Activated T-cell treated with anti-CD3 and anti-CD28 coated beads, Interleukin-2, amount 50 U/mL, for 24 hours (primary cell): Measurements from ENCODE around the gene ZC3H12C.

Source experiments
- DNase-seq: peaks from one replicate; pipeline ENCODE4 v3.0.0-alpha.2; 2020
- H3K27ac Mint-ChIP-seq: 2 replicates; pipeline ENCODE4 v1.8.0; 2020; ENCODE audit warnings: mild to moderate bottlenecking, mixed read lengths
- H3K27me3 Mint-ChIP-seq: 2 replicates; pipeline ENCODE4 v1.8.0; 2020; ENCODE audit warnings: mixed read lengths
- H3K36me3 Mint-ChIP-seq: 2 replicates; pipeline ENCODE4 v1.8.0; 2020; ENCODE audit warnings: low read depth, mixed read lengths
- H3K4me1 Mint-ChIP-seq: 2 replicates; pipeline ENCODE4 v1.8.0; 2020; ENCODE audit warnings: low read depth, mixed read lengths
- H3K4me3 Mint-ChIP-seq: 2 replicates; pipeline ENCODE4 v1.8.0; 2020; ENCODE audit warnings: mild to moderate bottlenecking, moderate library complexity, mixed read lengths
- H3K9me3 Mint-ChIP-seq: 2 replicates; pipeline ENCODE4 v1.8.0; 2020; ENCODE audit warnings: mixed read lengths

ZC3H12C gene

GRCh38 chr11:110133160-110133559, 40.0 kb downstream of the ZC3H12C start:
- H3K36me3 Mint-ChIP-seq = no peaks in the 10 kb centered on the region
- DNase-seq = no peak
- H3K4me3 Mint-ChIP-seq = no peak overlapping the region
- no peaks in the 10 kb centered on the region for H3K4me1 Mint-ChIP-seq
- H3K9me3 Mint-ChIP-seq = no peaks in the 10 kb centered on the region
- H3K27me3 Mint-ChIP-seq = peaks cover 9% of the 10 kb centered on the region
- H3K27ac Mint-ChIP-seq = no peak overlapping the region

DNA sequence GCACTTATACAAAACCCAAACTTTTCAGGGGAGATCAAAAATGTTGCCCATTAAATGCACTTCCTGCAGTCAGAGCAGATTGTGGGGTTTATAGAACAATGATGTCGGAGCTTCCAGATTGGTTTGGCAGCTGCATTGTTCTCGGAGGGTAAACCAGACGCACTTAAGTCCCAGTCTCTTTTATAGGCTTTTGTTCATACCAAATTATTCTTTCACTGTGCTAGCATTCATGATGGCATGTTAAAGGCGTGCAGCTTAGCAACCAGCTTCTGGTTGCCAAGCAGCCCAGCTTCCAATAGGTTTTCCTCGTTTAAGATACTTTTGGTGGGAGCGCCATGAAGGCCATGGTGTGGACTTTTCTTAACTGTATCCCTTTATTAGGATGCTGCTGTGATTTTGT, 40.9 kb downstream of the ZC3H12C start:
- Mint-ChIP-seq H3K27ac (no peak overlapping the region), H3K4me1 (no peaks in the 10 kb centered on the region), H3K9me3 (no peaks in the 10 kb centered on the region), H3K36me3 (no peaks in the 10 kb centered on the region), H3K27me3 (peaks cover 9% of the 10 kb centered on the region), H3K4me3 (no peak overlapping the region)
- DNase-seq = no peak

GRCh38 chr11:110141812-110142211, 48.6 kb downstream of the ZC3H12C start:
- Mint-ChIP-seq H3K27me3 (peaks cover 6% of the 10 kb centered on the region), H3K9me3 (no peaks in the 10 kb centered on the region), H3K4me3 (no peak overlapping the region), H3K36me3 (no peaks in the 10 kb centered on the region), H3K4me1 (no peaks in the 10 kb centered on the region), H3K27ac (no peak overlapping the region)
- no peak for DNase-seq

- H3K4me1 Mint-ChIP-seq = peaks cover 5% of the 10 kb centered on the region
- peaks cover 11% of the 10 kb centered on the region for H3K27me3 Mint-ChIP-seq
- H3K4me3 Mint-ChIP-seq = no peak overlapping the region
- H3K9me3 Mint-ChIP-seq = no peaks in the 10 kb centered on the region
- DNase-seq = no peak
- H3K36me3 Mint-ChIP-seq = no peaks in the 10 kb centered on the region
- no peak overlapping the region for H3K27ac Mint-ChIP-seq
Observed at GRCh38 chr11:110147962-110148709, 54.9 kb downstream of the ZC3H12C start.

DNA sequence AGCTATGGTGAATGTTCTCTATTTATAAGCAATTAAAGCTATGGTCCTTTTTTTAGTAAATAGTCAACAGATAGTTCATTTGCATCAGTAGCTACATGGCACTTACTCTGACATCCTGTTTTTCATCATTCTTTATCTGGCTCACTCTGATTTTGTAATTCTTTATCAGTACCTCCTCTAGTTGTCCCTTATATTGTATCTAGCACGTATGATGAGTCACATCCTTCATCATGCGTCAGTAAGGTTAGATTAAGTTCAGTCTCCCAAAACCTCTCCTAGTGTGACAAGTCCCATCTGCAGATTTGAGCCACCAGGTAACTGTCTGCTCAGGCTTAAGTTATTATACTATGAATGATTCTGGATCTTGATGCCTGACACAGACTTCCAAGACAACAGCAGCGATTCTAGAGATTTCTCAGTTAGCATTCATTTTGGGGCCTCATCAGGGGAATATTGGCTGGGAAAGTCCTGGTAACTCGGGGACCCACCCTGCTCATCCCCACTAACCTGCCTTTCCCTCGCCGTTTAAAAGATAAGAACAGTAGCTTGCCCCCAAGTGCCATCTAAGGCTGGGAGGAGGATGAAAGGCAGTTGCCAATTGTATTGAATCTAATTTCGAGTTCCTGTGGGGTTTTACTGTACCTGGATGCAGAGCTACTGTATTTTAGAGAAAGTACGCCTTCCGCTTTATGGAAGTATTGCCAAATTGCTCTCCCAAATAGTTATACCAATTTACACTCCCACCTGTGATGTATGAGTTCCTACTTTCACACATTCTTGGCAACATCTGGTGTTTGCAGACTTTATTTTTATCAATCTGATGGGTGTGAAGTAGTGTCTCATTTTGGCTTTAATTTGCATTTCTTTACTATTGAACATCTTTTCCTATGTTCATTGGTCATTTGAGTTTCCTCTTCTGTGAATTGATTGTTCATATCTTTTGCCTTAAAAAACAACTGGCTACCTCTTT, 55.9 kb downstream of the ZC3H12C start:
- Mint-ChIP-seq H3K4me1 (peaks cover 5% of the 10 kb centered on the region), H3K9me3 (no peaks in the 10 kb centered on the region), H3K36me3 (no peaks in the 10 kb centered on the region), H3K4me3 (no peak overlapping the region), H3K27ac (no peak overlapping the region), H3K27me3 (peaks cover 20% of the 10 kb centered on the region)
- DNase-seq = no peak

- Mint-ChIP-seq H3K4me1 (peaks cover 5% of the 10 kb centered on the region), H3K36me3 (no peaks in the 10 kb centered on the region), H3K4me3 (no peak overlapping the region), H3K27ac (no peak overlapping the region), H3K9me3 (no peaks in the 10 kb centered on the region), H3K27me3 (peaks cover 10% of the 10 kb centered on the region)
- no peak for DNase-seq
Observed at GRCh38 chr11:110152199-110152598, 59.0 kb downstream of the ZC3H12C start.

- no peaks in the 10 kb centered on the region for H3K9me3 Mint-ChIP-seq
- no peak for DNase-seq
- H3K27ac Mint-ChIP-seq = no peak overlapping the region
- H3K27me3 Mint-ChIP-seq = peaks cover 10% of the 10 kb centered on the region
- peaks cover 4% of the 10 kb centered on the region for H3K4me1 Mint-ChIP-seq
- H3K36me3 Mint-ChIP-seq = no peaks in the 10 kb centered on the region
- H3K4me3 Mint-ChIP-seq = no peak overlapping the region
Observed at GRCh38 chr11:110153474-110153873, 60.3 kb downstream of the ZC3H12C start.

GRCh38 chr11:110156503-110156902, 63.3 kb downstream of the ZC3H12C start:
- DNase-seq = no peak
- Mint-ChIP-seq H3K36me3 (no peaks in the 10 kb centered on the region), H3K27ac (no peak overlapping the region), H3K27me3 (peaks cover 13% of the 10 kb centered on the region), H3K9me3 (no peaks in the 10 kb centered on the region), H3K4me1 (no peaks in the 10 kb centered on the region), H3K4me3 (no peak overlapping the region)

DNA sequence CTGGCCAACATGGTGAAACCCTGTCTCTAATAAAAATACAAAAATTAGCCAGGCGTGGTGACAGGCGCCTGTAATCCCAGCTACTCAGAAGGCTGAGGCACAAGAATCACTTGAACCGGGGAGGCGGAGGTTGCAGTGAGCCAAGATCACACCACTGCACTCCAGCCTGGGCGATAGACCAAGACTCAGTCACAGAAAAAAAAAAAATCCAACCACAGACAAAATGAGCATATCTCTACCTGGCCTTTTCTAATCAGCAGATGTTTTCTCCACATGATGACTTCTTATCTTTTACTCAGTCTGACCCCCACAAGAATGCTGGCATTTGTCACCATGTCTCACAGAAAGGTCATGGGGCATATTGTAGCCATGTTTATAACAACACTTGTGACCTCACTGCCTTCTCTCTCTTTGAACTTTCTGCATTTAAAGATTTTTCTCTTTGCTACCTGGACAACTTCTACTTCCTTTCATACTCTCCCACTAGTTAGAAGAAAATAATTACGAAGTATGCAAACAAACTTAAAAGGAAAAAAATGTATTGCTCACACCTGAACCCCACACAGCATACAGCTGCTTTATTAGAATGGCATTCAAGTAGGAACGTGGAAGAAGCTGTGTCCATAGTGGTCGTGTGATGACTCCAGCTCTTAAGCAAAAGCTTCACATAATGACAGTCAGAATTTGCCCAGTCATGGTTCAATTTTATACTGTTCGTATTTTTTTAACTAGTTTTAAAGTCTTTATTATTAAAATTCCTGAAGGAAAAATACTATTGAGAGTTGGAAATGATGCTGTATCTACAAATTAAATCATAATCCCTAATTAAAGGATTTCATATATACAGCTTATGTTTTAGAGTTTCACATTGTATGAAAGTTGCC, 65.4 kb downstream of the ZC3H12C start:
- H3K4me1 Mint-ChIP-seq = no peaks in the 10 kb centered on the region
- no peak for DNase-seq
- H3K36me3 Mint-ChIP-seq = no peaks in the 10 kb centered on the region
- peaks cover 8% of the 10 kb centered on the region for H3K27me3 Mint-ChIP-seq
- no peaks in the 10 kb centered on the region for H3K9me3 Mint-ChIP-seq
- H3K27ac Mint-ChIP-seq = no peak overlapping the region
- no peak overlapping the region for H3K4me3 Mint-ChIP-seq

DNA sequence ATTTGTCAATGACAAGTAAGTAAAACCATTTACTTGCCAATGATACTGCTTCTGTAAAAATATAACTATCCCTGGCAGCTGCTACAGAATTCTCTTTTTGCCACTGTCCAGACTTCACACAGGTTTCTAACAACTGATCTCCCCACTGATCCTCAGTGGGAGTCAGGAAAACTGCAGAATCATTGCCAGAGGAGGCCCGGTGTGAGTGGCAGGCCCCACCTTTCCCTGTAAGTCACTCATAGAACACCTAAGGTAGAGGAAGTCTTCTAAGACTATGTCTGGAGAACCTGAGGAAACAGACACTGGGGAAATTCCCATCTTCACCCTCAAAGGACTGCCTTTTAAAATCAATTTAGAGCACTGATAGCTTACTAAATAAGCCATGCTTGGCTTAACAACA, 66.3 kb downstream of the ZC3H12C start:
- Mint-ChIP-seq H3K27me3 (peaks cover 3% of the 10 kb centered on the region), H3K27ac (no peak overlapping the region), H3K4me3 (no peak overlapping the region), H3K36me3 (no peaks in the 10 kb centered on the region), H3K9me3 (no peaks in the 10 kb centered on the region), H3K4me1 (no peaks in the 10 kb centered on the region)
- no peak for DNase-seq

DNA sequence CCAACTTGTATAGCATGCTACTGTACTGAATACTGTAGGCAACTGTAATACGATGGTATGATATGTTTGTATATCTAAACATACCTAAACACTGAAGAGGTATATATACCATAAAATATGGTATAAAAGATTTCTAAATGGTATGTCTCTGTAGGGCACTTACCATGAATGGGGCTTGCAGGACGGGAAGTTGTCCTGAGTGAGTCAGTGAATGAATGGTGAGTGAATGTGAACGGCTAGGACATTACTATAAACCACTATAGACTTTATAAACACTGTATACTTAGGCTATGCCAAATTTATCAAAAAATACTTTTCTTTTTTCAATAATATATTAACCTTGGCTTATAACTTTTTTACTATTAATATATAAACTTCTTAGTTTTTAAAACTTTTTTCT, 66.8 kb downstream of the ZC3H12C start:
- H3K4me3 Mint-ChIP-seq = no peak overlapping the region
- H3K9me3 Mint-ChIP-seq = no peaks in the 10 kb centered on the region
- H3K4me1 Mint-ChIP-seq = no peaks in the 10 kb centered on the region
- no peak overlapping the region for H3K27ac Mint-ChIP-seq
- H3K27me3 Mint-ChIP-seq = peaks cover 3% of the 10 kb centered on the region
- no peak for DNase-seq
- no peaks in the 10 kb centered on the region for H3K36me3 Mint-ChIP-seq

DNA sequence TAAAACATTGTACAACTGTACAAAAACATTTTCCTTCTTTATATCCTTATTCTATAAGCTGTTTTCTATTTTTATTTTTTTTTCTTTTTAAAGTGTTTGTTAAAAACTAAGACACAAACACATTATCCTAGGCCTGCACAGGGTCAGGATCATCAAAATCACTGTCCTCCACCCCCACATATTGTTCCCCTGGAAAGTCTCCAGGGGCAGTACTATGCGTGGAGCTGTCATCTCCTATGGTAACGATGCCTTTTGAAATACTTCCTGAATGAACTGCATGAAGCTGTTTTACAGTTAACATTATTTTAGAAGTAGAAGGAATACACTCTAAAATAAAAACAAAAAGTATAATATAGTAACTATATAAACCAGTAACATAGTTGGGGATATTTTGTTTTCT, 67.2 kb downstream of the ZC3H12C start:
- DNase-seq = no peak
- no peaks in the 10 kb centered on the region for H3K9me3 Mint-ChIP-seq
- no peaks in the 10 kb centered on the region for H3K4me1 Mint-ChIP-seq
- no peaks in the 10 kb centered on the region for H3K36me3 Mint-ChIP-seq
- no peak overlapping the region for H3K27ac Mint-ChIP-seq
- peaks cover 3% of the 10 kb centered on the region for H3K27me3 Mint-ChIP-seq
- H3K4me3 Mint-ChIP-seq = no peak overlapping the region

DNA sequence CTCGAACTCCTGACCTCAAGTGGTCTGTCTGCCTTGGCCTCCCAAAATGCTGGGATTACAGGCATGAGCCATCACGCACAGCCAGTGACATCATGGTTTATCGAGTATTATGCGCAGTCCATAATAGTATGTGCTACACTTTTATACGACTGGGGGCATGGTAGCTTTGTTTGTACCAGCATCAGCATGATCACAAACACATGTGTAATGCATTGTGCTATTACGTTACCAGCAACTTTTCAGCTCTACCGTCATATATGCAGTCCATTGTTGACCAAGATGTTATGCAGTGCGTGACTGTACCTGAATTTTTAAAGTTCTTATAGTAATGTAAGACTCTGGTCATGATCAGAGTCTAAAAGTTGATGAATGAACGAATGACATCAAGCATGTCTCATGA, 67.9 kb downstream of the ZC3H12C start:
- H3K4me1 Mint-ChIP-seq = no peaks in the 10 kb centered on the region
- DNase-seq = no peak
- H3K9me3 Mint-ChIP-seq = no peaks in the 10 kb centered on the region
- H3K36me3 Mint-ChIP-seq = no peaks in the 10 kb centered on the region
- H3K4me3 Mint-ChIP-seq = no peak overlapping the region
- H3K27me3 Mint-ChIP-seq = peaks cover 3% of the 10 kb centered on the region
- H3K27ac Mint-ChIP-seq = no peak overlapping the region

DNA sequence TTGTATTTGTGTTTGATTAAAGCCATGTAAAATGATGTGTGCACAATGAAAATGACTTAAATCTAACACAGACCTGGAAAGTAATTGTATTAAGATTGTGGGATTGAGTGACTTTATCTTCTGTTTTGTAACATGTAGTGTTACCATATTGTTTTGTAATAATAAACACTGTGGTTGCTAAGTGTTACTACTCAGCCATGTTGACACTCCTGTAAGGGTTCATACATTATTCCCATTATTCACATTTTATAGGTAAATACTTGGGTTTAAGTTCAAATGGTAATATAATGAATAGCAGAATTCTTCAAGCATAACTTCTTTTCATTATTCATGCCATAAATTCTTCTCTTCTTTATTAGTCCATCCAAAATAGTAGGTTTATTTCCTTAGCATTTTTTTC, 69.0 kb downstream of the ZC3H12C start:
- H3K4me1 Mint-ChIP-seq = no peaks in the 10 kb centered on the region
- no peak overlapping the region for H3K27ac Mint-ChIP-seq
- no peaks in the 10 kb centered on the region for H3K9me3 Mint-ChIP-seq
- H3K27me3 Mint-ChIP-seq = peaks cover 3% of the 10 kb centered on the region
- H3K4me3 Mint-ChIP-seq = no peak overlapping the region
- no peaks in the 10 kb centered on the region for H3K36me3 Mint-ChIP-seq
- DNase-seq = no peak
